Endothelial cell of umbilical vein (primary cell): ENCODE data around the gene ANKRD49. TPM values are rescaled to one million over a fixed set of nuclear protein-coding genes. Genes with fewer than 3 reads are reported as not detected.
A peak's percentile ranks its signal among the peaks of the same experiment; 100 is the strongest.

Source experiments
- BruUV-seq: library from RNA; stranded (reverse); fragments of 400-500 nt; replicated peaks from 2 replicates; lab custom pipeline; 2021; lab: Mats Ljungman, UMichigan
- CTCF ChIA-PET: fragments of 300-600, 350-600 bp; sonication (Branson Sonifier 250); formaldehyde crosslinking; loops from one replicate; lab custom pipeline; 2021; ENCODE audit warnings: antibody characterized with exemption, inconsistent platforms; lab: Charles Lee
- POLR2A ChIA-PET: fragments of 300-600, 350-600 bp; sonication (Branson Sonifier 250); formaldehyde crosslinking; loops from one replicate; lab custom pipeline; 2021; ENCODE audit warnings: antibody characterized with exemption, inconsistent platforms; lab: Charles Lee
- DNase-seq: peaks from one replicate; pipeline ENCODE4 v3.0.0-alpha.2; 2011; ENCODE audit warnings: low read depth, low spot score
- FAIRE-seq: peaks from 2 replicates; lab custom pipeline; 2011; peaks lifted over from hg19 to GRCh38; lab: Jason Lieb, UNC
- H2AFZ ChIP-seq: 2 replicates; pipeline ENCODE4 v1.6.0; 2012; ENCODE audit warnings: low read depth, low read length, control low read depth, inconsistent platforms
- H3K27ac ChIP-seq: 2 replicates; pipeline ENCODE4 v1.5.1; 2011; ENCODE audit warnings: low read depth, mild to moderate bottlenecking, control low read depth, low read length, moderate library complexity; ENCODE audit not compliant: insufficient read depth
- H3K27me3 ChIP-seq, 2 experiments: 2 replicates each; pipeline versions ENCODE4 v1.6.0 to v1.6.1; 2011; ENCODE audit warnings: low read length in 2 of 2, mixed read lengths in 1 of 2; ENCODE audit not compliant: control insufficient read depth in 2 of 2, insufficient read depth in 2 of 2
- H3K36me3 ChIP-seq, 2 experiments: 2 replicates in 1 of 2; 3 replicates in 1 of 2; pipeline ENCODE4 v1.5.1; 2011; ENCODE audit warnings: low read length in 2 of 2, mild to moderate bottlenecking in 1 of 2, moderate library complexity in 1 of 2; ENCODE audit not compliant: control insufficient read depth in 2 of 2, insufficient read depth in 2 of 2; ENCODE audit errors: extremely low read depth in 1 of 2
- H3K4me1 ChIP-seq: 3 replicates; pipeline ENCODE4 v1.5.1; 2011; ENCODE audit warnings: mild to moderate bottlenecking, low read length; ENCODE audit not compliant: control insufficient read depth, insufficient read depth; ENCODE audit errors: extremely low read depth
- H3K4me2 ChIP-seq: 2 replicates; pipeline ENCODE4 v1.6.1; 2011; ENCODE audit warnings: low read length, control low read depth, mixed read lengths; ENCODE audit not compliant: insufficient read depth
- H3K4me3 ChIP-seq, 3 experiments: fragments of 200-600 bp in 1 of 3; sonication (generic), shearing (Covaris generic) in 1 of 3; replicated peaks in 1 of 3; 2 replicates each; pipeline ENCODE4 v1.5.1; 2011 to 2016; ENCODE audit warnings: control low read depth in 3 of 3, low read length in 3 of 3, mild to moderate bottlenecking in 2 of 3, inconsistent platforms in 1 of 3, low read depth in 1 of 3, moderate library complexity in 1 of 3; ENCODE audit not compliant: insufficient read depth in 1 of 3
- H3K79me2 ChIP-seq: 2 replicates; pipeline ENCODE4 v1.6.0; 2012; ENCODE audit warnings: low read length, inconsistent platforms; ENCODE audit not compliant: control insufficient read depth, insufficient read depth
- H3K9ac ChIP-seq: replicated peaks from 2 replicates; pipeline ENCODE3; 2011; ENCODE audit warnings: low read length, control low read depth; ENCODE audit not compliant: insufficient read depth; ENCODE audit errors: extremely low read depth
- H3K9me1 ChIP-seq: replicated peaks from 3 replicates; pipeline ENCODE4 v1.6.0; 2011; ENCODE audit warnings: mild to moderate bottlenecking, low read length; ENCODE audit not compliant: control insufficient read depth, insufficient read depth; ENCODE audit errors: extremely low read depth
- H3K9me3 ChIP-seq: replicated peaks from 2 replicates; pipeline ENCODE4 v1.5.1; 2012; ENCODE audit warnings: low read length, inconsistent platforms; ENCODE audit not compliant: control insufficient read depth, insufficient read depth
- H4K20me1 ChIP-seq: replicated peaks from 2 replicates; pipeline ENCODE3; 2011; ENCODE audit warnings: mild to moderate bottlenecking, low read length; ENCODE audit not compliant: control insufficient read depth, insufficient read depth; ENCODE audit errors: extremely low read depth
- CTCF ChIP-seq, 2 donors: IDR thresholded peaks; 1 replicate in 1 of 2; 2 replicates in 1 of 2; pipeline ENCODE4 v1.5.1; 2011; ENCODE audit warnings: low read length in 2 of 2, mild to moderate bottlenecking in 2 of 2, moderate library complexity in 2 of 2, control low read depth in 1 of 2, inconsistent platforms in 1 of 2, low read depth in 1 of 2; ENCODE audit not compliant: insufficient read depth in 1 of 2; ENCODE audit errors: extremely low read depth in 1 of 2
- EZH2 ChIP-seq: IDR thresholded peaks from 2 replicates; pipeline ENCODE4 v1.6.1; 2012; ENCODE audit warnings: borderline replicate concordance, low read depth, mild to moderate bottlenecking, moderate library complexity, low read length, inconsistent platforms; ENCODE audit not compliant: severe bottlenecking
- FOS ChIP-seq: IDR thresholded peaks from 2 replicates; pipeline ENCODE4 v1.6.1; 2011; ENCODE audit warnings: mild to moderate bottlenecking, low read length, moderate library complexity, borderline replicate concordance; ENCODE audit not compliant: insufficient read depth
- GATA2 ChIP-seq: IDR thresholded peaks from 2 replicates; pipeline ENCODE4 v1.7.0; 2011; ENCODE audit warnings: low read depth, mild to moderate bottlenecking, moderate library complexity, mixed read lengths, low read length; ENCODE audit not compliant: insufficient read length, insufficient read depth
- JUN ChIP-seq: IDR thresholded peaks from 2 replicates; pipeline ENCODE4 v1.6.1; 2011; ENCODE audit warnings: borderline replicate concordance, low read depth; ENCODE audit not compliant: insufficient read length, insufficient read depth
- MAX ChIP-seq: IDR thresholded peaks from 2 replicates; pipeline ENCODE4 v1.6.1; 2011; ENCODE audit not compliant: insufficient read depth, insufficient read length
- POLR2A ChIP-seq: IDR thresholded peaks from 2 replicates; pipeline ENCODE4 v1.6.1; 2012; ENCODE audit warnings: low read depth, mild to moderate bottlenecking, control low read depth, low read length
- dilution Hi-C: fragments of 300-500 bp; cut with MboI; formaldehyde crosslinking; loops from one replicate; pipeline ENCODE4 v1.15.0; 2019; ENCODE audit warnings: low sequenced_read_pairs; ENCODE audit not compliant: extremely low pct_ligation_motif_present
- intact Hi-C: fragments of 100-400 bp; cut with micrococcal nuclease; formaldehyde crosslinking; loops from one replicate; pipeline ENCODE4 v1.10.0; 2022
- polyA plus RNA-seq, 4 experiments: library from polyadenylated mRNA; depleted of rRNA in 3 of 4; stranded (reverse) in 3 of 4; unstranded in 1 of 4; fragments of >200 nt; gene quantifications; 2 replicates each; pipeline versions ENCODE4 v1.2.1 to v1.2.3, GENCODE V29; 2011 to 2012; ENCODE audit warnings: missing spikeins in 1 of 4
- total RNA-seq: library from RNA; stranded (reverse); gene quantifications from 2 replicates; pipeline ENCODE4 v1.2.3, GENCODE V29; 2021

ANKRD49 gene
- total and polyA plus RNA-seq, 2 donors (not counting 3 experiments of a cell fraction or from before 2014, with no cell fraction given): 6.0 to 7.6 TPM

- peak overlapping the region in 1 of 3 experiments; percentile 57 for H3K4me3 ChIP-seq
- no peaks in the 10 kb centered on the region for H3K36me3 ChIP-seq
- DNase-seq: no peak
- peaks cover 12% of the 10 kb centered on the region for H3K4me1 ChIP-seq
- H3K79me2 ChIP-seq: peaks cover 9% of the 10 kb centered on the region
- no peaks in the 10 kb centered on the region for H3K9me1 ChIP-seq
- FAIRE-seq: no peak
- H4K20me1 ChIP-seq: no peaks in the 10 kb centered on the region
- intact Hi-C loops: loop anchor here (2.0 to 10.0 kb wide), 3 partner anchors 219 to 427 kb away; partner anchors contain the start of genes AMOTL1, CWC15 and KDM4D
- H3K27ac ChIP-seq: no peak overlapping the region
- dilution Hi-C loops: no loop called here
- CTCF ChIA-PET: no interaction called here
- peak overlapping the region; percentile 45 for H3K4me2 ChIP-seq
- peaks cover 2 to 6% of the 10 kb centered on the region in 2 experiments for H3K27me3 ChIP-seq
- TF ChIP-seq GATA2 (no peak), FOS (no peak), EZH2 (no peak), POLR2A (no peak), MAX (no peak), CTCF (IDR thresholded peaks at IDR 0.05; ENCODE audit: extremely low read depth in 1 of 2, insufficient read depth in 1 of 2, low read depth in 1 of 2, low read length in 2 of 2) (no peak), JUN (no peak)
- no TSS peak for BruUV-seq
- H3K9ac ChIP-seq: no peak overlapping the region
- peak overlapping the region; percentile 65 for H2AFZ ChIP-seq
- H3K9me3 ChIP-seq: no peaks in the 10 kb centered on the region
- POLR2A ChIA-PET: no interaction called here
Observed at GRCh38 chr11:94545264-94546161, 51.7 kb downstream of the ANKRD49 start.
